B cell (primary cell): ENCODE results near the gene FBXL14.

Source experiments
- CTCF ChIP-seq: fragments of 200-600 bp; IDR thresholded peaks from one replicate; pipeline ENCODE4 v1.8.0; 2022; ENCODE audit warnings: antibody characterized with exemption, mild to moderate bottlenecking
- EZH2 ChIP-seq: IDR thresholded peaks from 2 replicates; pipeline ENCODE4 v1.6.1; 2012; ENCODE audit warnings: borderline replicate concordance, low read depth, mild to moderate bottlenecking, moderate library complexity, low read length; ENCODE audit not compliant: insufficient read depth, poor library complexity, severe bottlenecking

- TF ChIP-seq CTCF: no peak
- TF ChIP-seq EZH2: no peak
Measured at GRCh38 chr12:1607940-1608712, 13.7 kb upstream of the FBXL14 start.
